Measurements from ENCODE around the gene ASAP3.

Gene ASAP3

DNA sequence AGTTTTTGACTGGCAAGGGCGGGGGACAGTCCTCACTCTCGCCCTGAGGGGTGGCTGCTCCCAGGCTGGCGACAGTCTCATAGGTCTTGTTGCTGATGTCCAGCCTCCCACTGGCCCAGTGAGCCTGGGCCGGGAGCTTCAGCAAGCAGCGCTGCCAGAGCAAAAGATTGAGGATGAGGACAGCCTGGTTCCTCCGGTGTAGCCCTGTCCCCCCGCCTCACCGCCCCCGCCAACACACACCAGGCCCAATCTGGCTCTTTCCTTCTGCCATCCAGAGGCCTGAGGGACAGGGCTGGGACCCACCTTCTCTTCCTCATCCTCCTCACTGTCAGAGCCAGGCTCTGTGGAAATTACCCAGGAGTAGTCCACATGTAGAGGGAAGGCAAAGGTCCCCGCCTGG lies 50.9 kb downstream of the ASAP3 start:
- H4K20me1 ChIP-seq (ENCODE audit: insufficient read depth, low read length, poor library complexity, severe bottlenecking) = no peaks in the 10 kb centered on the region
- no peaks in the 10 kb centered on the region for H3K27me3 ChIP-seq (ENCODE audit: insufficient read depth, low read length, poor library complexity, severe bottlenecking)
- no peaks in the 10 kb centered on the region for H3K9me3 ChIP-seq (ENCODE audit: insufficient read depth, low read depth, low read length)
- H3K79me2 ChIP-seq (ENCODE audit: insufficient read depth, low read length) = no peaks in the 10 kb centered on the region
- H3K4me1 ChIP-seq (ENCODE audit: insufficient read depth, low read length, poor library complexity, severe bottlenecking) = no peaks in the 10 kb centered on the region
- TF ChIP-seq, protein P1, sequence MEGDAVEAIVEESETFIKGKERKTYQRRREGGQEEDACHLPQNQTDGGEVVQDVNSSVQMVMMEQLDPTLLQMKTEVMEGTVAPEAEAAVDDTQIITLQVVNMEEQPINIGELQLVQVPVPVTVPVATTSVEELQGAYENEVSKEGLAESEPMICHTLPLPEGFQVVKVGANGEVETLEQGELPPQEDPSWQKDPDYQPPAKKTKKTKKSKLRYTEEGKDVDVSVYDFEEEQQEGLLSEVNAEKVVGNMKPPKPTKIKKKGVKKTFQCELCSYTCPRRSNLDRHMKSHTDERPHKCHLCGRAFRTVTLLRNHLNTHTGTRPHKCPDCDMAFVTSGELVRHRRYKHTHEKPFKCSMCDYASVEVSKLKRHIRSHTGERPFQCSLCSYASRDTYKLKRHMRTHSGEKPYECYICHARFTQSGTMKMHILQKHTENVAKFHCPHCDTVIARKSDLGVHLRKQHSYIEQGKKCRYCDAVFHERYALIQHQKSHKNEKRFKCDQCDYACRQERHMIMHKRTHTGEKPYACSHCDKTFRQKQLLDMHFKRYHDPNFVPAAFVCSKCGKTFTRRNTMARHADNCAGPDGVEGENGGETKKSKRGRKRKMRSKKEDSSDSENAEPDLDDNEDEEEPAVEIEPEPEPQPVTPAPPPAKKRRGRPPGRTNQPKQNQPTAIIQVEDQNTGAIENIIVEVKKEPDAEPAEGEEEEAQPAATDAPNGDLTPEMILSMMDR (conservative IDR thresholded peaks at IDR 0.05; ENCODE audit: low read length) = no peak
- no peak for TF ChIP-seq EZH2phosphoT487 (IDR thresholded peaks at IDR 0.05; ENCODE audit: borderline replicate concordance)
- H3K4me3 ChIP-seq (ENCODE audit: low read length, poor library complexity, severe bottlenecking) = no peak overlapping the region
- no peaks in the 10 kb centered on the region for H3K9me2 ChIP-seq (replicated peaks; ENCODE audit: low read depth, low read length)
- H3K9ac ChIP-seq (ENCODE audit: low read depth, low read length, poor library complexity, severe bottlenecking) = no peak overlapping the region
- H3K36me3 ChIP-seq (ENCODE audit: insufficient read depth, low read length) = no peaks in the 10 kb centered on the region
- no peak overlapping the region for H2AFZ ChIP-seq (ENCODE audit: low read length)
- H3F3A ChIP-seq (ENCODE audit: low read depth) = no peaks in the 10 kb centered on the region
- no peak overlapping the region for H3K4me2 ChIP-seq (ENCODE audit: low read depth, low read length, poor library complexity, severe bottlenecking)

DNA sequence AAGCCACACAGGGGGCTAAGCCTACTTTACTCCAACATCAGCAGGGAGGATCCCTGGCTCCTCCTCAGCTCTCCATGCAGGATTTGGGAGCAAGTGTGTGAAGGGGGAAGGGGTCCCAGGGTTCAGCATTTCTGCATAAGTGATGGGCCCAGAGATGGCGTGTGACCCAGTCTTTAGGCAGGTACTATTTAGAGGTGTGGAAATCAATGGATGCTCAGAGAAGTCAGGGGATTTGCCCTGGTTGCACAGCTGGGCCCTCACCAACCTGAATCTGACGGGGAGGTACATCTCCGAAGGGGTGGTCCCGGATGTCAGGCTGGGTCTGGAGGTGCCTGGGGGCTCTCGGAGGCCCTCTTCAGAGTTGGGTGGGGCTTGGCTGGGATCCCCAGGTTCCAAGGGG lies 52.5 kb downstream of the ASAP3 start:
- H3K36me3 ChIP-seq (ENCODE audit: insufficient read depth, low read length) = no peaks in the 10 kb centered on the region
- no peak for TF ChIP-seq EZH2phosphoT487 (IDR thresholded peaks at IDR 0.05; ENCODE audit: borderline replicate concordance)
- TF ChIP-seq, protein P1 (conservative IDR thresholded peaks at IDR 0.05; ENCODE audit: low read length) = no peak

DNA sequence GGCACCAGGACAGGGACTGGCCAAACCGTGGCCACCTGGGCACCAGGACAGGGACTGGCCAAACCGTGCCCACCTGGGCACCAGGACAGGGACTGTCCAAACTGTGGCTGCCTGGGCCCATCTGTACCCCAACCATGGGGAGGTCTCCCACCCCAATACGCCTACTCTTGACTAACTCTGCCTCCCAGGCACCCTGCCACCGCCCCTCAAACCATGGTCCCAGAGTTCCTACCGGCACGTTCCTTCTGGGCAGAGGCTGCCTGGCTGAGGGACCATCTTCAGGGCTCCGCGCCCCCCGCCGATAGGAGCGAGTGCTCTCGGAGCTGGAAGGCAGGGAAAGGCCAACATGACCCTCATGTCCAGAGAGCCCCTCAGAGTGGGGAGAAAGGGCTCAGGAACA lies 53.2 kb downstream of the ASAP3 start:
- no peak overlapping the region for H2AFZ ChIP-seq (ENCODE audit: low read length)
- H4K20me1 ChIP-seq (ENCODE audit: insufficient read depth, low read length, poor library complexity, severe bottlenecking) = no peaks in the 10 kb centered on the region
- no peak overlapping the region for H3K9ac ChIP-seq (ENCODE audit: low read depth, low read length, poor library complexity, severe bottlenecking)
- no peak overlapping the region for H3K4me2 ChIP-seq (ENCODE audit: low read depth, low read length, poor library complexity, severe bottlenecking)
- TF ChIP-seq, protein P1 (conservative IDR thresholded peaks at IDR 0.05; ENCODE audit: low read length) = no peak
- TF ChIP-seq EZH2phosphoT487 (IDR thresholded peaks at IDR 0.05; ENCODE audit: borderline replicate concordance) = no peak
- H3K9me3 ChIP-seq (ENCODE audit: insufficient read depth, low read depth, low read length) = no peaks in the 10 kb centered on the region
- H3K9me2 ChIP-seq (replicated peaks; ENCODE audit: low read depth, low read length) = no peaks in the 10 kb centered on the region
- H3K27me3 ChIP-seq (ENCODE audit: insufficient read depth, low read length, poor library complexity, severe bottlenecking) = no peaks in the 10 kb centered on the region
- H3K36me3 ChIP-seq (ENCODE audit: insufficient read depth, low read length) = no peaks in the 10 kb centered on the region
- H3K4me3 ChIP-seq (ENCODE audit: low read length, poor library complexity, severe bottlenecking) = no peak overlapping the region
- H3F3A ChIP-seq (ENCODE audit: low read depth) = no peaks in the 10 kb centered on the region
- no peaks in the 10 kb centered on the region for H3K79me2 ChIP-seq (ENCODE audit: insufficient read depth, low read length)
- no peaks in the 10 kb centered on the region for H3K4me1 ChIP-seq (ENCODE audit: insufficient read depth, low read length, poor library complexity, severe bottlenecking)

More for the DNA sequence above, 52.5 kb downstream of the ASAP3 start:
- Histone ChIP-seq H3K4me1 (ENCODE audit: insufficient read depth, low read length, poor library complexity, severe bottlenecking) (no peaks in the 10 kb centered on the region), H3K4me2 (ENCODE audit: low read depth, low read length, poor library complexity, severe bottlenecking) (no peak overlapping the region), H3K9me3 (ENCODE audit: insufficient read depth, low read depth, low read length) (no peaks in the 10 kb centered on the region), H3K9ac (ENCODE audit: low read depth, low read length, poor library complexity, severe bottlenecking) (no peak overlapping the region), H3K9me2 (replicated peaks; ENCODE audit: low read depth, low read length) (no peaks in the 10 kb centered on the region), H3K79me2 (ENCODE audit: insufficient read depth, low read length) (no peaks in the 10 kb centered on the region), H3K27me3 (ENCODE audit: insufficient read depth, low read length, poor library complexity, severe bottlenecking) (no peaks in the 10 kb centered on the region), H3F3A (ENCODE audit: low read depth) (no peaks in the 10 kb centered on the region), H4K20me1 (ENCODE audit: insufficient read depth, low read length, poor library complexity, severe bottlenecking) (no peaks in the 10 kb centered on the region), H2AFZ (ENCODE audit: low read length) (no peak overlapping the region), H3K4me3 (ENCODE audit: low read length, poor library complexity, severe bottlenecking) (no peak overlapping the region)
